ENCODE results near the gene GOLT1A.

GOLT1A gene, protein sequence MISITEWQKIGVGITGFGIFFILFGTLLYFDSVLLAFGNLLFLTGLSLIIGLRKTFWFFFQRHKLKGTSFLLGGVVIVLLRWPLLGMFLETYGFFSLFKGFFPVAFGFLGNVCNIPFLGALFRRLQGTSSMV

DNA sequence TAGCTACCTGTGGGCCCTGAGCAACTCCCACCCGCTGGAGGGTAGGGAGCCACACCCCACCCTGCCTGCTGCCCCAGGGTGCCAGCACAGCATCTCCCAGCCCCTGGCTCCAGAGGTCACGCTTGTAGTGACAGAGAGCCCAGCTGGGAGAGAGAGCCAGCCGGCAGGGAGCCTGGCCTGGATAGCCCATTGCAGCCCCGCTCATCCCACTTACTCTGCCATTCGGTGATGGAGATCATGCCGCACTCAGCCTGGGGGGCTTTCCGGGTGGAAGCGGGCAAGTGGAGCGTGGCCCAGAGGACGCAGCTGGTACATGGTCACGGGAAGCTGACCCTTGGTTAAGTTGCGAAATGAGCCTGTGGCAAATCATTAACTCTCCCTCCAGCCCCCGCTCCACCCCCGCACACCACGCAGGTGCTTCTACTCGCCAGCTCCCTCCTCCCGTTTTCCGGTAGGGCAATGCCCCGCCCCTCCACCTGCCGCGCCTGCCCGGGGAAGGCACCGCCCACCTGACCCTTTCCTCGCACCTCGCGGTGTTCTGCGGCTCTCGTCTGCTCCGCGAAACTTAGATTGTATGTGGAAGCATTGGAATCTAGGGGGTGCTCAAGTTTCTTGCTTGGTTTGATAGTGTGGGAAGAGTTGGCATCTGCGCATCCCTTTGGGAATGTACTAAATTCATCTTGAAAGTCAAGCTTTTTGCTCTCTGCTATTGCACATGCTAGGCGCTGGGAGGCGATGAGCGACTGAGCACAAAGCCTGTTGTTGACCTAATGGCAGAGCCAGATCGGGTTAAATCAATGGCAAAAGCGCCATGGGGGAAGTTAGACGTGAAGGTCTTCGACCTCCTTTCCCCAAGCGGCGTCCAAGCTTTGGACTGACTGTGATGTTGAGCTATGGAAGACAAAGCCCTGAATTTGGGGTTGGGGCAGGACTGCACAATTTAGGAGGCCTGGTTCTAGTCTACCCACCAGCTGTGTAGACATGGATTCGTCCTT, at the start of gene GOLT1A:
Gene GOLT1A, minus strand, starts transcription at position 321 of the 995 bp plus-strand sequence. Its CDS starts 82 bp downstream, at position 239.
- peak; percentile 78 for DNase-seq

DNA sequence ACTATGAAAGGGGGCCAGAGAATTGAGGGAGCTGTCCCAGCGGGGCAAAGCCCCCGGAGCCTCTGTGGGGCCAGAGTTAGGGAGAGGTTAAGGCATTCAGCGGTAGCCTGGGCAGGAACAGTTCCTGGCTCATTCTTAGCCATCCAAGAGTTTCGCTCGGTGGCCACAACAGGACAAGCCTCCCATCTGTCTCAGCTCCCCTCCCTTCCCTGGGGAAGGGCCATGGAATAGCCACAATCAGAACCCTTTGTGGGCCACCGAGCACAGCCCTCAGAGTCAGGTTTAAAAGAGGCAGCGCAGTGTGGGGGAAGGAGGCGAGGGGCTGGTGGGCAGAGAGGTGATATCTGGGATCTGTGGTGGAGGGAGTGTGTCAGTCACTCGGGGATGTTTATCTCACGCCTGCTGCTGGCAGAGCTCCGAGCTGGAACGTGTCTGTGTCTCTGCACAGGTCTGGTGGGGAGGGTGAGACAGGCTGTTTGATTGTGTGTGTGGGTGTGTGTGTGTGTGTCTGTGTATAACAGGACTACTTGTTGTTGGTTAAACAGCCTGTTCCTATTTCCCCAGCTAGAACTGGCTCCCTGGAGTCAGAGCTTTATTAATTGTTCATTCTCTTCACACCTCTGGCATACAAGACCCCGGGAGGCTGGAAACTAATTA, 49.6 kb upstream of the GOLT1A start:
- DNase-seq: no peak

DNA sequence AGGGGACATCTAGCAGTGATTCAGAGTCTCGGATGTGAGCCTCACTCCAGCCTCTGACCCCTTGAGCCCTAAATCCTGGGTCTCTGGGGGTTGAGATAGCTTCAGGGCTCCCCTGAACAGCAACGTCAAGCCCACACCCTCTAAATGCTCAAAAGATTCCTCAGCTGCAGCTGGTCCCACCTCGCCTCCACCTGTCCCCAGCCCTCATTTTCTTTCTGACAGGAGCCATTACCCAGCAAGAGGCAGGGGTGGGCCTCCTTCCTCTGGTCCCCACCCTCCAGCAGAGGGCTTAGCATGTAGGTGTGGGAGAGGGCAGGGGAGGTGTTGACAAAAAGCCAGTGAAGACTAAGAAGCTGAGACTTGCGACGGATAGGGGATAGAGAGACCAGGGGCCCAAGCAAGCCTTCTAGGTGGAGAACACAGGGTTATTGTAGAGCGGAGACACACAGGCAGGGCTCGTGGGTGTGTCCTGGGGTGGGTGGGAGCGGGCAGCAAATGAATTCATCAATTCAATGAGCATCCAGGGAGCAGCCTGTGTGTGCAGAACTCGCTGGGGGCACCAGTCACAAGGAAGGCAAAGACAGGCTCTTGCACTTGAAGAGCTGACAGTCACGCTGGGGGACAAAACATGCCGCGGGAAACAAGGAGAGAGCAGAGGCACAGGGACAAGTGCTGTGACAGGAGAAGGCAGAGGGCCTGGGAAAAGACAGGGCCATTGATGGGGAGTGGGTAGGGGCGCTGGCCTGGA, 48.9 kb upstream of the GOLT1A start:
- DNase-seq: no peak

DNA sequence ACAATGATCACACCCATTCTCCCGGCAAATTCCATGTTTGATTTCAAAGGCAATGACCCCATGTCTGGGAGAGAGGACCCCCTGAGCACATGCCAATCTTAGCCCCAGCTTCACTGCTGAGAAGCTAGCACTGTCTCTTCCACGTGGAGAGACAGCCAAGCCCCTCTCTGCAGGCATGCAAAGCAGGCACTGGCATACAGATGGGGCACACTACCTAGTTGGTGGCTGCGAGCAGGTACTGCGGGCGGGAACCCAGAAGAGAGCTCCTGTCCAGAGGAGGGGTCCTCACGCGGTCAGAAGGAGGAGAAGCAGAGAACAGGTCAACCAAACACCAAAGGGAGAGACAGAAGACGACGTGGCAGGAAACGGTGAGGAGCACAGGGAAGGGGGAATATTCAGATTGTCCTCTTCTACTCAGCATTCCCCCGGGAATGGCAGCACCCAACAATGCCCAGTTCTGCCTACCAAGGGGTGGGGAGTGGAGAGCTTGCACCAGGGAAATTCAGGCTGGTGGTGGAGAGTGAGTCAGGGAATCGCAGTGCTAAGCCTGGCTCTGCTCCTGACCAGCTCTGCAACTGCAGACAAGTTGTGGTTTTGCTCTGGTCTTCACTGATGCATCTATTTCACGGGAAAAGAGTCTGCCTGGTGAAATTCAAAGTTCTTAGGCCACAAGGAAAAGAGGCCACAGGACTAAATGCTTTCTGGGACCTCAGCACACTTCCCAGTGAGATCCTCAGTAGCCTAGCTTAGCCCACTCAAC, 48.1 kb upstream of the GOLT1A start:
- no peak for DNase-seq

DNA sequence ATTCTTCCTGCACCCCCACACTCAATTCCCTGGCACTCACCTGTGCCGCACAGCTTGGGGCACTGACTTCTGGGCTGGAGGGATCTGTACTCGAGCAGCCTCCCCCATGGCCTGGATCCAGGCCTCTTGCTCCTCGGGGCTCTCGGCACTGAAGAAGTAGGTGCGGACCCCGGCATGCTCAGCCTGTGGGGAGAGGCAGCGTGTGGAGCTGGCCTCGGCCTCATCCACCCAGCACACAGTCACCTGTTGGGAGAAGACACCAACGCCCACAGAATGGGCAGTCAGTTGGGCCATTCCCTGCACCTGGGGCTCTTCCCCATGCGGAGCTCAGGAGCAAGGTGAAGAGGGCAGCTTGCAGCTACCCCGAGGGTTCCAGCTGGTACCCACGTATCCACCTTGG, 47.5 kb upstream of the GOLT1A start:
- no peak for DNase-seq

DNA sequence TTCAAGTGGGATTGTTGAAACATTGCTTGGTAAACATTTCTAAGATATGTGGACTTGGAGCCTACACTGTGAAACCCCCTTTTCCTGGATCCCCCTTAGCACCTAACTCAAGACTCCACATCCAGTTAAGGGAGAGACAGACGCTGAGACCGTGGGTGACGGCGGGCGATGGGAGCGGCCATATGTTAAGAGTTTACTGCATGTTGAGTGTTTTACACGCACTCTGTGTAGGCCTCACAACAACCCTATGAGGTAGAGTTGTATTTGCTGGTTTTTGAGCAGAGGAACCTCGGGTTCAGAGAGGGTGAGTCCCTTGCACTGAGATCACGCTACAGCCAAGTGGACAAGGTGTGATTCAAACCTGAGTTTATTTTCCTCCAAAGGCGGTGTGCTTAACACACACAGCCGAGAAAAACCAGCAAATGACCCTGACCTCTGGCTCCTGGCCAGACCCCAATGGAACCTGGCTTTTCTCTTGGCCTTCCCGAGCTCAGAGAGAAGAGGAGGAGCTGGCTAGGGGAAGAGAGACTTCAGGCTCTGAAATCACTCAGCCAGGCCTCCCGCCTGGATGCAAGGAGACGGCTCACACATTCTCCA, 46.9 kb upstream of the GOLT1A start:
- DNase-seq: no peak

DNA sequence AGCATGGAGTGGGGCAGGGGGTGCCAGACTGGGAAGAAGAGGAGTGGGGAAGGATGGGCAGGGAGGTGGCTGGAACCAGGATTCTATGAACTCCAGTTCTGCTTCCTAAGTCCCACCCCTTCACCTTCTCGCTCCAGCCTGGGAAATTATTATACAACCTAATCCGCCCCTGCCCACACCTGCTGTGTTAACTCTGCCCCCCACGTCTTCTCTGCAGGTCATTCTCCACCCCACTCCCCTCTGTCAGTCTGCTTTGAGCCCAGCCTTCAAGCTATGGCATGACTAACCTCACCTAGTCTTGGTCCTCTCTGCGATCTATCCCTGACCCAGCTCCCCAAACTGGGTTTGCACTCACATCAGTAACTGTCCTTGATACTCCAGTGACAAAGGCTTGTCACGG, 46.0 kb upstream of the GOLT1A start:
- DNase-seq: no peak

DNA sequence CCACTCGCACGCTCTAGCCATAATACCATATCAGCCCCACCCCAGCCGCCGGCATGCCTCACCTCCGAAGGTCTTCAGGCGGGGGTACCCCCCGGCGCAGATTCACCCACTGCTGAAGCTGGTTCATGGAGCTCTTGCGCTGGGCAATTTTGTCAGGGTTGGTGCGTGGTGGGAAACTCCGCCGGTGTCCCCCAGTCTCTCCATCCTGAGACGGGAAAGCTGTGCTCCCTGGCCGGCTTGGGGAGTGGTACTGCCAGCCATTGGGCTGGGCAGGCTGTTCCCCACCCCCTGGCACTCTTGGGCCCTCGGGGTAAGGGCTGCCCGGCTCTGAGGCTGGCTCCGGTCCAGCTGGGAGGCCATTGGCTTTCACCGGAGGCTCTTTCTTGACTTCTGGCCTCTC, 45.4 kb upstream of the GOLT1A start:
- no peak for DNase-seq

DNA sequence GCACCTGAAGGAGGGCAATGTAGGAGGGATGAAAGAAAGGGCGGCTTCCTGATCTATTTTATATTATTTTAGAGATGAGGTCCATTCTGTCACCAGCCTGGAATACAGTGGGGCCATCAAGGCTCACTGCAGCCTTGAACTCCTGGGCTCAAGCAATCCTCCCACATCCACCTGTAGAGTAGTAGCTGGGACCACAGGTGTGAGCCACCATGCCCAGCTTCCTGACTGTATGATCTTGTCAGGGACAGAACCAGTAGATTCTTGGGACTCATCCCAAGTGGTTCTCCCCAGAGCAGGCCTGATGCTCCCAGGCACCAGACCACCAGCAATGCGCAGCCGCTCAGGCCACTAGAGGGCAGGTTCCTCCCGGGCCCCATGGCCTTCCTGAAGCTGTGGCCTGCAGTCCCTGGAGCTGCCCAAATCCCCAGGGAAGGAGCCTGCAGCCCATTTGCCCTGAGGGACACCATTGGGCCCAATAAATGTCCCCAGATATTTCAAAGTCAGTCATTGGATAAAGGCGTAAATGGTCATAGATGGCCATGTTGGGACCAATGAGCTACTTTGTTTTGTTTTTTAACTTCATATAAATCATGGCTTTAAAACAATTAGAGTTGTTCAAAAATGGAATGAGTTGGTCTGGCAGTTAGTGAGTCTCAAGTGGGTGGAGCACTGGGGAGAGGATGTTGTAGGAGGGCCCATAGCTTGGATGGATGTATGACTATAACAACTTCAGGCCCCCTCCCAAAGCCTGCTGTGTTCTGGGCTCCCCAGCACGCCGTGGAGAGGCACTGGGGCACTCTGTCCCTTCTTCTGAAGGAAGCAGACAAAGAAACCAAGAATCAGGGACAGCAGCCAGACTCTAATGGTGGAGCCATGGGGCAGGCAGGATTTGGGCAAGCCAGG, 44.7 kb upstream of the GOLT1A start:
- peak; percentile 51 for DNase-seq

DNA sequence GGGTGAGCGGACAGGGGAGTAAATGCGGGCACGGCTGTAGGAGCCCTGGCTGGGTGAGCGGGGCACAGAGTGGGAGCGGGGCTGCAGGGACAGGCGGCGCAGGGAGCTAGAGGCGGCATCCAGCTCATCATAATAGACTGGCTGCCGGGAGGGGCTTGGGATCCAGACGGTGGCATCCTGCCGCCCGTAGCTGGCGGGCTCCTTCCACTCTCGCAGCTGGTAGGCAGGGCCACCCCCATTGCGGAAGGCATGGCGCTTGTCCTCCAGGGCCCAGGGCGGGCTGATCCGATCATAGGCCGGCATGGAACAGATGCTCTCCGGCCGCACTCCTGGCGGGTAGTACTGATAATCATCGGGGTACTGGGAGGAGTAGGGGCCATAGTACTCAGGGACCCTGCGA, 43.7 kb upstream of the GOLT1A start:
- DNase-seq: no peak

DNA sequence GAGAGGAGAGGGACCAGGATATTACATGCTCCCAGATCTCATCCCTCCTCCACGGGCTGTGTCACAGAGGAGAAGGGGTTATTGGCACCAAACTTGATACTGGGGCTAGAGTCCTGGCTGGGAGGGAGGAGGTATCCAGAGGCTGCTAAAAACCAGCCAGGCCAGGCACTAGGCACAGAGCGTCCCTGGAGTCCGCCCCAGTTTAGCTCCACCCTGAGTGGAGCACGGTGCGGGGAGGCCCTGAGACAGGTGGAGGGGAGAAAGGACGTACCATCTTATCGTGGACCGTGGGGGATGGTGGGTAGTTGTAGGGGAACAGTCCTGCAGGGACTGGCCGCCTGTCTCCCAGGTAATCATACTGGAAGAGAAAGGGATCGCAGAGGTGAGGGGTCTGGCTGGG, 42.7 kb upstream of the GOLT1A start:
- no peak for DNase-seq

DNA sequence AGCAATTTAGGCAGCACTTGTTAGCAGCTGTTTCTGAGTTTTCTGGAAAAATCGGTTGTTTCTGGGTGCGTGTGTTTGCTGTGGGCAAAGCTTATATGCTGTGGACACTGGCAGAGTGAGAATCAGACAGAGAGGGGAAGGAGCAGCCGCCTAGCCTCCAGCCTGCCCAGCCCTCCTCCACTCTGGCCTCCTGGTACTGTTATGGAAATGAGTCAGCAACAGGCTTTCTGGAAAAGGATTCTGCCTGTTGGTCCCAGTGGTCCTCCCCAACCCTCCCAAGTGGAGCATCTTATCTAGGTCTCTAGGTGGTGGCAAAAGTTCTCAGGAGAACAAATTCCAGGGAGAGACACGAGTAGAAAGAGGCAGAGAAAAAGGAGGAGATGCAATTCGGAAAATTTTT, 42.2 kb upstream of the GOLT1A start:
- no peak for DNase-seq

DNA sequence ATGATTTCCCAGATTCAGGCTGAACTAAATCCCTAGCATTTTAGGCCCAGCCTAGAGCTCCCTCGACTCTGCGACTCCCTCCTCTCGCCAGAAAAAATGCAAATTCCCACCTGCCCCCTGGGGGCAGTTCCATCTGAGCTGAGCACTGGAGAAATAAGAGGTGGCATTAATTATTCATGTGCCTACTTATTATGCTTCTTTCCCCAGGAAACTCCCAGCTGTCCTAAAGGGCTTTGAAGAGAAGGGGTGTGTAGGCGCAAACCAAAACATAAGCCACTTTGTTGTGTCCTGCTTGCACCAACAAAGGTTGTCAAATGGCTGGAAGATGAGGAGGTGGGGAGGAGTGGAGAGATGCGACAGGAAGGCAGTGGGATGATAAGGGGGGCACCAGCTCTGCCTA, 41.4 kb upstream of the GOLT1A start:
- no peak for DNase-seq

DNA sequence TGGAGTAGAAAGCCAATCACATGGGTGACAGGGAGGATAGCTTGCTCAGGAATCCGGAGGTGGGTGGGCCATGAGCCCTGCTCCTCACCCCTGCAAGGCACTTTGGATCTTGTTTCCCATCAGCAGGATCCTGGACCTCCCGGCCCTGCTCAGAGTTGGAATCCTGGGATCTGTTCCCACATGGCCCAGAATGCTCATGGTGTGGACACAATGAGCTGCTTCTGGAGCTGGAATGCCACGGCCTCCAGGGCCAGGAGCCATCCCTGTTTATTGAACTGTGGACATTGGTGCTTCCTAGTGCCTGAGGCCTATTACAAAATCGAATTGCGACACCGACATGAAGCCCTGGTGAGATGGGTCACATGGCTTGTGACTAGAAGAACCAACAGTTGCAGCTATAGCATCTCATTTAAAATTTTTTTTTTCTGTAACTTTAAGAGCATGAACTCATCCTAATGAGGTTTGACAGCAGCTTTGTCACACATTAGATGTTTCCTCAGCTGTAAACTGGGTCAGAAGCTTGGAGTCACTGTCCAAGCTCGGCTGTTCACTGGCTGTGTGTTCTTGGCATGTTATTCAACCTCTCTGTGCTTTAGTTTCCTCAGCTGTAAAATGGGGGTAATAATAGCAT, 40.4 kb upstream of the GOLT1A start:
- DNase-seq: no peak

DNA sequence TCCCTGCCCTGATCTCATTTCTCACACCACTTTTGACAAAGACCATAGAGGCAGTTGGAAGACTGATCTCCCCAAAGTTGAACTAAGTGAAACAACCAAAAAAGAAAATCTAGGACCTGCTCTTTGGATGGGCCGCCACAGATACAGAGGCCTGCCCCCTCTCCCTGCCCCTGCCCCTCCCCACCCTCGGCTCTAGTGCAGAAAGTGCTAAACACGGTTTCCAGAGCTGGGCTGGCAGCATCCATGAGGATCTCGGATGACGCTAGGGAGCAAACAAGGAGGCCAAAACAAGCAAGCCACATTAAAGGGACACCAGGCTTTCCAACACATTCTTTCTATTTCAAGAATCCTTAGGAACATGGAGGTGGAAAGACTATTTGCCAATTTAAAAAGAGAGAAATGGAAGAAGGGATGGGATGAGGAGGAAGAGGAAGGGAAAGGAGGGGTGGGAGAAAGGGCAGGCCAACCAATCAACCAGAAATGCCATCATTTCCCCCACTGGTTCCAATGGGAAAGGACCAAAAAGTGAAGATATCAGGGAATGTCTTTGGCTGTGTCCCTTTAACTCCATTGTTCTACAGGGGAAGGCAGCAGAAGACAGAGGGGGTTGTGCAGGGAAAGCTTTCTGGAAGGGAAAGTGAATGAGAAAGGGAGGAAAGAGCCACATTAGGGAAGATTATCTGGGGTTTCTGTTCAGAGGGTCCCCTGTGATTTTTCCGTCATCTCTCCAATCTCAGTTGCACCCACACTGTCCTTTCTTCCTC, 38.3 kb upstream of the GOLT1A start:
- no peak for DNase-seq

DNA sequence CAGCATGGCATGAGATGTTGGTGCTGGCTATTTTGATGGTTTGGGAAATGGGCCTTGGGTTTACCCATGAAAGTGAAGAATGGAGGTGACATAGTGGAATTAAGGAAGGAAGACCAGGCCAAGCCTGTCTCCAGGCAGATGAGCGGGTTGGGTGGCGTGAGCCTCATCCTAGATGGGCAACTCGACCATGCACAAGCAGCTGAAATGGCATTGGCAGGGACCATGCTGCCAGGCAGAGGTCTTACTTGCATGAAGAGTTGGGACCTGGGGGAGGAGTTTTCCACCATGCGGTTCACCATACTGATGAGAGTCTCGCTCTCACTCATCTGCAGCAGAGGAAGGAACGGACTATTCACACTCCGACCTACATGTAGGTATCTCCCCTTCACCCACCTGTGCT, 37.5 kb upstream of the GOLT1A start:
- DNase-seq: no peak

DNA sequence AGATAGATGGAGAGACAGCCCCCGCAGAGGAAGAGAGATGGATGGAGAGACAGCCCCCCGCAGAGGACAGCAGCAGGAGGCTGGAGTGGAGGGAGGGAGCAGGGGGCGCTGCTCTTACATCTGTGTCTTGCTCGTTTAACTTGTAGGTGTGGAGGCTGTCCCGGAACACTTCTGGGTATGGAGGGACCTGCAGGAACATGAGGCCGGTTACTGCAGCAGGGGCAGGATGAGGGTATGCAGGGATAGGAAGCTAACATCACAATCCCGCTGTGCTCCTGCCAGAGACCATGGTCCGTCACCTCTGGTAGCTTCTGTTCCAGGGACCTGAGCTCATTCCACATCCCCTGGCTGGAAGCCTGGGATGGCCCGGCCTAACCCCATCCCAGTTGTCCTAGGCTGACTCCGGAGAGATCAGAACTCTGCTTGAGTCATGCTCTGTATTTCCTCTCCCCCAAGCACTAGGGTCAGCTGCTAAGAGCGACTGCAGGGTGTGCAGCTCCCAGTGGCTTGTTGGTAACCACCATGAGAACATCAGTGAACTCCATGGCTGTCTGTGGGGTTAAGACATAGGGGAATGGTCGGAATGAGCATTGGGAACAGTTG, 36.7 kb upstream of the GOLT1A start:
- no peak for DNase-seq

DNA sequence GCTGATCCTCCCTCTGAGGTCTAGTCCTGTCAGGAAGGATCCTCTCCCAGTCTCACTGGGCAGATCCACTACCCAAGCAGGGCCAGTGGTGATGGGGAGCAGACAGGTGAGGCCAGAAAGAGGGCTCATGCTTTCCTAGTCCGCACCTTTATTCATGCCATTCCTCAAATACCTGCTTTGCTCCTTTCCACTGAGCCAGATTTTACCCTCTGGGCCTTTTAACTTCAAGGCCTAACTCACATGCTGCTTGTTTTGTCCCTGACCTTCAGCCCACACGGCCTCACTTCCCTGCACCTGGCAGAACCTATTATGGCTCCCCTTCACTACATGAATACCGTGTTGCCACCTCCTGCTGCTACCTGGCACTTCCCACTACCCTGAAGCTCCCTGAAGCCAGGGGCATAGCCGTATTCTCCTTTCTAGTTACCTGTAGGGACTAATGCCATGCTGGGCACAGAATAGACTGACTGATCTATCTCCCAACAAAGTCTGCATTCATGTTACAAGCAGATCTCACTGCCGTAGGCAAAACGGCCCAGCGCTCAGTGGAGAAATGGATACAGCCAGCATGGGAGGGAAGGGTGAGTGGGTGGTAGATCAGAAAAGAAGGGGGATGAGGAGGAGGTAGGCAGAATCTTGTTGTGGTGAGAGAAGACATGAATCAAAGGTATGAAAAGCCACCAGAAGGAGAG, 36.1 kb upstream of the GOLT1A start:
- no peak for DNase-seq

DNA sequence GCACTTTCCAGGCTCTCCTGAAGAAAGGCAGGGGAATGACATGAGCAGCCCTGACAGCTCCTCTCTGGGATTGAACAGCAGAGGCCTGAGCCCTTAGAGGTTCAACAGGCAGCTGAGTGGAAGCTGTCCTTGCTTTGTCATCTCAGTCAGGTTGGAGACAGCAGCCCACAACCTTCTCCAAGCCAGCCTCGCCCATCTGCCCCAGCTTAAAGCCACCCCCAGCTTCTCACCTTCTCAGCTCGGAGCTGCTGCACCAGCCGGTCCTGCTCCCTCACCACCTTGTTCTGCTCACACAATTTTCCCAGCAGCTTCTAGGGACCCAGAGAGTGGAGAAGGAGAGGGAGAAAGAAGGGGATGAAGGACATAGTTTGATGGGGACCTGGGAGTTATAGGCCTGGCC, 35.2 kb upstream of the GOLT1A start:
- no peak for DNase-seq
